ENCODE data around the gene SPAG8.

Gene SPAG8

GRCh38 chr9:35808433-35808832 is 3.6 kb downstream of the SPAG8 start:
- no peak for DNase-seq (ENCODE audit: low spot score)

GRCh38 chr9:35806101-35806500 is 6.0 kb downstream of the SPAG8 start:
- no peak for DNase-seq (ENCODE audit: low spot score)

- DNase-seq (ENCODE audit: low spot score), result no peak
Measured at GRCh38 chr9:35801328-35802128, 10.5 kb downstream of the SPAG8 start.

- DNase-seq (ENCODE audit: low spot score), result no peak
Measured at GRCh38 chr9:35800530-35800929, 11.5 kb downstream of the SPAG8 start.

GRCh38 chr9:35798658-35799374 is 13.2 kb downstream of the SPAG8 start:
- DNase-seq (ENCODE audit: low spot score), result peak; percentile 19

- DNase-seq (ENCODE audit: low spot score), result no peak
Measured at GRCh38 chr9:35797311-35798109, 14.6 kb downstream of the SPAG8 start.

GRCh38 chr9:35795695-35796094 is 16.4 kb downstream of the SPAG8 start:
- no peak for DNase-seq (ENCODE audit: low spot score)

GRCh38 chr9:35793461-35793860 is 18.6 kb downstream of the SPAG8 start:
- DNase-seq (ENCODE audit: low spot score), result no peak

GRCh38 chr9:35792826-35793225 is 19.2 kb downstream of the SPAG8 start:
- no peak for DNase-seq (ENCODE audit: low spot score)

GRCh38 chr9:35792024-35792813 is 19.8 kb downstream of the SPAG8 start:
- DNase-seq (ENCODE audit: low spot score), result no peak

GRCh38 chr9:35791297-35791921 is 20.7 kb downstream of the SPAG8 start, which contains the start of gene NPR2:
Gene NPR2 (plus strand): TSS chr9:35791591. CDS start chr9:35792409, 818 bp downstream.
- peak; percentile 54 for DNase-seq (ENCODE audit: low spot score)

- DNase-seq (ENCODE audit: low spot score), result peak; percentile 91
Measured at GRCh38 chr9:35790385-35791296, 21.4 kb downstream of the SPAG8 start.

GRCh38 chr9:35790025-35790384 is 22.1 kb downstream of the SPAG8 start:
- DNase-seq (ENCODE audit: low spot score), result no peak

GRCh38 chr9:35789541-35789940 is 22.5 kb downstream of the SPAG8 start:
- no peak for DNase-seq (ENCODE audit: low spot score)

- DNase-seq (ENCODE audit: low spot score), result no peak
Measured at GRCh38 chr9:35783418-35783817, 28.6 kb downstream of the SPAG8 start.

GRCh38 chr9:35781066-35781465 is 31.0 kb downstream of the SPAG8 start:
- DNase-seq (ENCODE audit: low spot score), result no peak

GRCh38 chr9:35778496-35778895 is 33.6 kb downstream of the SPAG8 start:
- no peak for DNase-seq (ENCODE audit: low spot score)

GRCh38 chr9:35776018-35776417 is 36.0 kb downstream of the SPAG8 start:
- DNase-seq (ENCODE audit: low spot score), result no peak

- no peak for DNase-seq (ENCODE audit: low spot score)
Measured at GRCh38 chr9:35774907-35775635, 37.0 kb downstream of the SPAG8 start.

- DNase-seq (ENCODE audit: low spot score), result no peak
Measured at GRCh38 chr9:35771943-35772342, 40.1 kb downstream of the SPAG8 start.

Data from hepatic stellate cell (primary cell).